Endothelial cell (in vitro differentiated cells): ENCODE measurements around the gene GLI3. TPM values are rescaled to one million over a fixed set of nuclear protein-coding genes. Genes with fewer than 3 reads are reported as not detected.
"Not testable (repeated sequence)": the region's sequence is repeated elsewhere in the genome, so short reads cannot be mapped to it uniquely, and the experiment has no call there.

ENCODE experiments used
- DNase-seq: peaks from one replicate; pipeline ENCODE4 v3.0.0; 2021; ENCODE audit warnings: low spot score
- H3K27ac Mint-ChIP-seq: one replicate; pipeline ENCODE4 v1.8.0; 2021; ENCODE audit warnings: mixed read lengths, inconsistent platforms; ENCODE audit not compliant: unreplicated experiment
- H3K27me3 Mint-ChIP-seq: one replicate; pipeline ENCODE4 v1.8.0; 2021; ENCODE audit warnings: mild to moderate bottlenecking, moderate library complexity, mixed read lengths, inconsistent platforms; ENCODE audit not compliant: unreplicated experiment
- H3K36me3 Mint-ChIP-seq: one replicate; pipeline ENCODE4 v1.8.0; 2021; ENCODE audit warnings: mild to moderate bottlenecking, low read depth, mixed read lengths, inconsistent platforms; ENCODE audit not compliant: unreplicated experiment
- H3K4me1 Mint-ChIP-seq: one replicate; pipeline ENCODE4 v1.8.0; 2021; ENCODE audit warnings: mild to moderate bottlenecking, mixed read lengths, inconsistent platforms; ENCODE audit not compliant: unreplicated experiment
- H3K4me3 Mint-ChIP-seq: one replicate; pipeline ENCODE4 v1.8.0; 2021; ENCODE audit warnings: mild to moderate bottlenecking, mixed read lengths, inconsistent platforms; ENCODE audit not compliant: unreplicated experiment
- H3K9me3 Mint-ChIP-seq: one replicate; pipeline ENCODE4 v1.8.0; 2021; ENCODE audit warnings: mixed read lengths, inconsistent platforms; ENCODE audit not compliant: unreplicated experiment
- CTCF ChIP-seq: fragments of 200-600 bp; sonication (generic); IDR thresholded peaks from one replicate; pipeline ENCODE4 v1.5.0; 2021; ENCODE audit warnings: antibody characterized with exemption; ENCODE audit not compliant: unreplicated experiment
- total RNA-seq: library from RNA; stranded (reverse); fragmentation: NEBNext Ultra II Directional; extraction: Animal tissue kit (Norgen Biotek cat#: 25700); gene quantifications from one replicate; pipeline ENCODE4 v1.2.1, GENCODE V29; 2021; ENCODE audit not compliant: unreplicated experiment

Gene GLI3
- total RNA-seq, 1 donor from 2014 or later, result 24.9 TPM

- Mint-ChIP-seq H3K27me3 (peaks cover 1% of the 10 kb centered on the region), H3K4me1 (peaks cover 9% of the 10 kb centered on the region), H3K27ac (no peak overlapping the region)
Measured at GRCh38 chr7:42211938-42212337, 25.1 kb downstream of the GLI3 start.

GRCh38 chr7:42210779-42211178 lies 26.2 kb downstream of the GLI3 start:
- Mint-ChIP-seq H3K4me3 (no peak overlapping the region), H3K27me3 (no peaks in the 10 kb centered on the region), H3K9me3 (no peaks in the 10 kb centered on the region), H3K27ac (no peak overlapping the region), H3K36me3 (no peaks in the 10 kb centered on the region), H3K4me1 (peaks cover 9% of the 10 kb centered on the region)
- DNase-seq, result no peak
- TF ChIP-seq CTCF, result no peak

More at GRCh38 chr7:42211938-42212337, 25.1 kb downstream of the GLI3 start:
- no peak for TF ChIP-seq CTCF
- no peak for DNase-seq
- H3K36me3 Mint-ChIP-seq, result no peaks in the 10 kb centered on the region
- no peaks in the 10 kb centered on the region for H3K9me3 Mint-ChIP-seq
- no peak overlapping the region for H3K4me3 Mint-ChIP-seq

GRCh38 chr7:42210333-42210732 lies 26.7 kb downstream of the GLI3 start:
- peaks cover 9% of the 10 kb centered on the region for H3K4me1 Mint-ChIP-seq
- no peaks in the 10 kb centered on the region for H3K36me3 Mint-ChIP-seq
- no peak for TF ChIP-seq CTCF
- no peak for DNase-seq
- H3K4me3 Mint-ChIP-seq, result no peak overlapping the region
- no peaks in the 10 kb centered on the region for H3K27me3 Mint-ChIP-seq
- no peak overlapping the region for H3K27ac Mint-ChIP-seq
- H3K9me3 Mint-ChIP-seq, result no peaks in the 10 kb centered on the region

GRCh38 chr7:42209085-42209484 lies 27.9 kb downstream of the GLI3 start:
- not testable (repeated sequence) for DNase-seq, H3K27me3 Mint-ChIP-seq, H3K27ac Mint-ChIP-seq, H3K36me3 Mint-ChIP-seq, H3K4me3 Mint-ChIP-seq, H3K9me3 Mint-ChIP-seq
- H3K4me1 Mint-ChIP-seq, result peaks cover 12% of the 10 kb centered on the region

- H3K9me3 Mint-ChIP-seq, result no peaks in the 10 kb centered on the region
- no peak for TF ChIP-seq CTCF
- no peaks in the 10 kb centered on the region for H3K27me3 Mint-ChIP-seq
- no peak for DNase-seq
- H3K27ac Mint-ChIP-seq, result no peak overlapping the region
- peaks cover 9% of the 10 kb centered on the region for H3K4me1 Mint-ChIP-seq
- H3K36me3 Mint-ChIP-seq, result no peaks in the 10 kb centered on the region
- no peak overlapping the region for H3K4me3 Mint-ChIP-seq
Measured at GRCh38 chr7:42208572-42208971, 28.4 kb downstream of the GLI3 start.

GRCh38 chr7:42207420-42207819 lies 29.6 kb downstream of the GLI3 start:
- Mint-ChIP-seq H3K27me3 (peaks cover 3% of the 10 kb centered on the region), H3K4me1 (peaks cover 6% of the 10 kb centered on the region), H3K36me3 (no peaks in the 10 kb centered on the region), H3K4me3 (no peak overlapping the region), H3K27ac (no peak overlapping the region), H3K9me3 (no peaks in the 10 kb centered on the region)
- TF ChIP-seq CTCF, result no peak
- no peak for DNase-seq
